HG03442 (cell line): ENCODE measurements around the gene CBLB.

ENCODE experiments used
- ATAC-seq: cut with Tn5 transposase; IDR thresholded peaks from one replicate; pipeline ENCODE4 v1.9.1; 2021; ENCODE audit warnings: mild to moderate bottlenecking, moderate library complexity; ENCODE audit not compliant: unreplicated experiment

The CBLB gene

DNA sequence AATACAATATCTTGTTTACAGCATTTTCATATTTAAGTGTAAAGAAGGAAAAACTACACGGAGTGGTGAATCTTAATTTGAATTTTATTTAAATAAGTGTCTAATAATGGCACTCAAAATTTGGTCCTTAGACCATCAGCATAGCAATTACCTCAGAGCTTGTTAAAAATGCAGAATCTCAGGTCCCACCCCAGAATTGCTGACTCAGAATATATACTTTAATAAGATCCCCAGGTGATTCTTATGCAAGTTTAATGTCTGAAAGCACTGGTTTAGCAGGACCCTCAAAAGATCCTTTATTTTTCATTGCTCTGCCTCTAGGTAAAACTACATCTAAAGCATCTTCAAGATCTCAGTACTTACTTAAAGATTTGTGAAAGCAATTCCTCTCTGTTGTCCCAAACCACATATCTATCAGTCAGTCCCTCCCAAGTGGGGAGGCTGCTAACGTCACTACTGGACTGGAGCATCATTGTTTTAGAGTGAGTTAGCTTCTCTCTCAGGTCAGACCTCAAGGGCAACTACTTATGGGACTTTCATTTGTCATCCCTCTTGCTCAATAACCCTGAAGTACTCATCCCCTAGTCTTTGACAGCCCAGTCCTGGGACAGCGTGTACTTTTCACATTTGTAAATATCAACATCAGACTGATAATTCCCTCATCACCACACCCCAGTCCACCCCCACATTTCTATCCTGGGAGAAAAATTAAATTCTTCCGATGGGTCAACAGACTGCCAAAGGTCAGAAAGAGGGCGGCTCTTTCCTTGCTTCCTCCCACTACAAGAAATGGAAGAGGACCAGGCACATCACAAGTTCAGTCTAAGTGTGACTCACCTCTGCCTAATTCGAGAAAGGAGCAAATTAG, 76.7 kb downstream of the CBLB start:
- no peak for ATAC-seq

DNA sequence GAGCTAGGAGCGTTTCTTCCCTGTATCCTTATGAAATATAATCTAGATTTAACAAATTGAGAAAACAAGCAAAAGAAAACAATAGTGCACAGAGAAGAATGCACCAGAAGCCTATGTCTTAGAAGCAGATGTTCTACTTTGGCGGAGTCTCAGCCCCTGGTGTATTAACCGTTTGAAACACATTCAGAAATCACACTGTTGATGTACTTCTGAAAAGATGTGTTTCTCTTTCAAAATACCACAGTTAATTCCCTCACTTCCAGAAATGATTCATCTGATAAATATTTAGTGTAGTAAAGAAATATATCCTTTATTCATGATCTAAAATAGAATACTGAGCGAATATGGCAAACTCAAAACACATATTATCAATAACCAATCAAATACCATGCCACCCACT, 77.7 kb downstream of the CBLB start:
- ATAC-seq: no peak

GRCh38 chr3:105790534-105790933, 78.3 kb downstream of the CBLB start:
- ATAC-seq: no peak

- ATAC-seq: no peak
These were observed 80.2 kb downstream of the CBLB start for GRCh38 chr3:105788593-105788992.

- ATAC-seq: no peak
These were observed 81.4 kb downstream of the CBLB start for GRCh38 chr3:105787453-105787852.

GRCh38 chr3:105786990-105787389, 81.8 kb downstream of the CBLB start:
- ATAC-seq: no peak

- ATAC-seq: no peak
These were observed 82.6 kb downstream of the CBLB start for GRCh38 chr3:105786241-105786640.

DNA sequence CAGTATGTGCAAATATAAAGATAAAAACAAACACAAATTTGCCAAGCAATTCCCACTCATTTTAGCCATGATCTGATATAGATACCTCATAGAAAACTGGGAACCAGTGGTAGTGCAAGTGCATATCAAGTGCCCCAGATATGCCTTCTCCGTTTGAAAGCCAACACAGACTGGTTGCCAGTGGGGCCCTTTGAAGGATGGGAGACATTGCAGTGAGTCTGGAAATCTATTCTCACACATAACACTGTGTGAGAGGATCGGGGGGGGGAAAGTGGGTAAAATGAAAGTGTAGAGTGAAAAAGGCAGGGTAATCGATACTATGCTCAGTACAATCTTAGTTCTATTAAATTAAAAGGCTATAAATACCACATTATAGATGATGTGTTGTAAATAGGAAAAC, 83.0 kb downstream of the CBLB start:
- ATAC-seq: no peak

DNA sequence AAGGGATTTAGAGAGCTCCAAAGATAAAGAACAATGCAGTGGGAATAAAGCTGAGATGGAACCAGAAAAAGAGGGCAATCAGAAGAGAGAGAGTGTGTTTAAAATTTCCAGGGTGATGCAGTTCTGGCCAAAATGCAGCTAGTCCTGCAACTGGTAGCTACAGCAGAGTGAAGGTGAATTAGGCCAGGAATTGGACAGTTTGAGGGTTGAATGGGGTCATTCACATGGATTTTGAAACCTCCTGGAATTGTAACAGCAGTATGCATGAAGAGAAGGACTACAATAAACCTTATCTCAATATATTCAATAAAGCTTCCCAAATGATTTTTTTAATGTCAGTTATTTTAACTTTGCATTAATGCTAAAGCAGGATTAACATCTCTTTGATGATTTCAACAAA, 85.2 kb downstream of the CBLB start:
- no peak for ATAC-seq

DNA sequence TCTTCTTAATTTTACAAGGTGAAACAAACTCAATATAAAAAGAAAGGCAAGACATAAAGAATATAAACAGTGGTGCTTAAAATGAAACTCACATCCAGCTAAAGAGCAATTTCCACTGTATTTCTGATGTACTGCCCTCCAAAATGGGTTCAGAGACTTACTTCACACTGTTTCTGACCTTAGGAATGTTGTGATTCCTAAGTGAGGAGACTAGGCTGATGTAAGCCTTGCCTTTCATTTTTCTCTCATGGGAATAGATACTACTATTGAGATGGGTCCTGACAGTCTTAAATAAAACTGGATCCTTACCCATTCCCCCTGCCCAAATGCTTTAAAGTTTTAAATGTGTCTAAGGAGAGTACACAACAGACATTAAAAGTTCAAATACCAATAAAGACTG, 86.9 kb downstream of the CBLB start:
- no peak for ATAC-seq

GRCh38 chr3:105780107-105780506, 88.7 kb downstream of the CBLB start:
- ATAC-seq: no peak

DNA sequence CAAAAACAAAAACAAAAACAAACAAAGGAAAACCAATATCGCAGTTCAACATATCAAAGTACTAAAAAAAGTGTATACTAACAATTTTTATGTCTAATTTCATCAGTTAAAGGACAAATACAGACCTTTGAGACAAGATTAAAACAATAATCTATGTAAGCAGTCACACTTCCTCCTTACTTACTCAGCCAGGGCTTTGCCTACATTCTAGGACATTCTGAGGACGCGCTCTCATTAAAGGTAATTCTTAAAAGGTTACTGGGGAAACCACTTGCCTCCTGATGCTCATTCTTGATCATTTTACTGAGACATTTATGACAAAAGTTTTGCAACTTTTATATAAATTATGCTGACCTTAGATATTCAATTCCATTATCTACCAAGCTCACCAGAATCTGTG, 93.4 kb downstream of the CBLB start:
- no peak for ATAC-seq

- peak; percentile 58 for ATAC-seq
These were observed 94.2 kb downstream of the CBLB start for GRCh38 chr3:105774444-105775180.

GRCh38 chr3:105773291-105773690, 95.5 kb downstream of the CBLB start:
- no peak for ATAC-seq

- ATAC-seq: no peak
These were observed 96.2 kb downstream of the CBLB start for GRCh38 chr3:105772635-105773034.

DNA sequence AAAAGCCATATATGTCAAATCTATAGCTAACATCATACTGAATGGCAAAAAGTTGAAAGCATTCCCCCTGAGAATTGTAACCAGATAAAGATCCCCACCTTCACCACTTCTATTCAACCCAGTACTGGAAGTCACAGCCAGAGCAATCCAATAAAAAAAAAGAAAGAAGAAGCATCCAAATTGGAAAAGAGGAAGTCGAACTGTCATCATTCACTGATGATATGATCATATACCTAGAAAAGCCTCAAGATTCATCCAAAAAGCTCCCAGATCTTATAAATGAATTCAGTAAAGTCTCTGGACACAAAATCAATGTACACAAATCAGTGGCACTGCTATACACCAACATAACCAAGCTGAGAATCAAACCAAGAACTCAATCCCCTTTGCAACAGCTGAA, 97.4 kb downstream of the CBLB start:
- no peak for ATAC-seq

- ATAC-seq: no peak
These were observed 98.4 kb downstream of the CBLB start for GRCh38 chr3:105770410-105770809.

DNA sequence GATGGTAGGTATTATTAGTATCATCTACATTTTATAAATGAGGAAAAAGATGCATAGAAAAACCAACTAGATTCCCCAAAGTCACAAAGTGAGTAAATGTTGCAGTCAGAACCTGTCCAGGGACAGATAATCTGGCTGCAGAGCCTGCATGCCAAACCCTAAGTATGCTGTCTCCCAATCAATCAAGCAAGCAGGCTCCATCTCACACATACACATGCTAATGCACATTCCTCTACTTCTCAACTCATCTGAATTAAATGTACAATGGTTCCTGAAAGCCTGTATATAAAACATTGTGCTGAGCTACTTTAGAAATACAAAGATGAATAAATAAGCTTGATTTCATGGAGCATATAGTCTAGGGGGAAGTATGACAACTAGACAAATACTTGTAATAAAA, 101.0 kb downstream of the CBLB start:
- ATAC-seq: no peak

GRCh38 chr3:105767216-105767615, 101.6 kb downstream of the CBLB start:
- ATAC-seq: no peak

DNA sequence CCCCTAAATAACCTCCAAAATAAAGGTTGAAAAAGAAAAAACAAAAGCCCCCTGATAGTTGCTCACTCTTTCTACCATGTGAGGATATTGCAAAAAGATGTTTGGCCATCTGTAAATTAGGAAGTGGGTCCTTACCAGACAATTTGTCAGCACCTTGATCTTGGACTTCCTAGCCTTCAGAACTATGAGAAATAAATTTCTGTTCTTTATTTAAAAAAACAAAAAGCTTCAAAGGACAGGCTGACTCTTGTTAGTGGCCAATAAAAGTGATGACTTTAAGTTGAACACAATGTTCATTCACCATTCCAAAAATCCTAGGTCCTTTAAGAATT, 103.5 kb downstream of the CBLB start:
- no peak for ATAC-seq

GRCh38 chr3:105764378-105765307, 104.2 kb downstream of the CBLB start:
- ATAC-seq: peak; percentile 59
